NCI-H748 treated with DMSO at 0.1 percent for 48 hours (cell line): ENCODE data around the gene SCYGR5.
"Not testable (repeated sequence)": the region's sequence is repeated elsewhere in the genome, so short reads cannot be mapped to it uniquely, and the experiment has no call there.

Experiments
- DNase-seq: peaks from one replicate; lab custom pipeline; 2025; lab: John Stamatoyannopoulos, UW

SCYGR5 gene

GRCh38 chr2:227673620-227674019, 7.0 kb downstream of the SCYGR5 start:
- not testable (repeated sequence) for DNase-seq

DNA sequence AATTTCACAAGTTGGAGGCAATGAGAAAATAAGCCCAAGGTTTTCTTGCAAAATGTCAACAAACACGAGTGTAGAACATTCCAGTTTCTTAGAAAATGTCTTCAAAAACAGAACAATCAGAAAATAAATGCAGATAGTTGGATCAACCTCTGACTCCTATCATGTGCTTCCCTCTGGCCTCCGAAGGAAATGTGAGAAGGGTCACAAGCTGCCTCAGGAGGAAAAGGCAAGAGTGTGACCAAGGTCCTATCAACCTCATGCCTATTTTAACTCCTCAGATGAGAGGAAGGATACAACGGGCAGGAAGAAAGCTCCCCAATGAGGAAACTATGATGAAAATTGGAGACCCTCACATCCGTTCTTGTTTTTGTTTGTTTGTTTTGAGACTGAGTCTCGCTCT, 7.9 kb downstream of the SCYGR5 start:
- DNase-seq: no peak

GRCh38 chr2:227677928-227678327, 11.3 kb downstream of the SCYGR5 start:
- DNase-seq: no peak

DNA sequence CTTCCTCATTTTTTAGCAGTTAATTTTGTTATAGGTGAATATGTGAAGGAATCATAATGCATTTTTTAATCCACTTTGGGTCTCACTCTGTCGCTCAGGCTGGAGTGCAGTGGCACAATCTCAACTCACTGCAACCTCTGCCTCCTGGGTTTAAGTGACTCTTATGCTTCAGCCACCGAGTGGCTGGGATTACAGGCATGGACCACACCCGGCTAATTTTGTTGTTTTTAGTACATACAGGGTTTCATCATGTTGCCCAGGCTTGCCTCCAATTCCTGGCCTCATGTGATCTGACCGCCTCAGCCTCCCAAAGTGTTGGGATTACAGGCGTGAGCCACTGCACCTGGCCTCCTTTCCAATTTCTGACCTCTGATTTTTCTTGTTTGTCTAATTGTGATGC, 17.7 kb downstream of the SCYGR5 start:
- DNase-seq: no peak

DNA sequence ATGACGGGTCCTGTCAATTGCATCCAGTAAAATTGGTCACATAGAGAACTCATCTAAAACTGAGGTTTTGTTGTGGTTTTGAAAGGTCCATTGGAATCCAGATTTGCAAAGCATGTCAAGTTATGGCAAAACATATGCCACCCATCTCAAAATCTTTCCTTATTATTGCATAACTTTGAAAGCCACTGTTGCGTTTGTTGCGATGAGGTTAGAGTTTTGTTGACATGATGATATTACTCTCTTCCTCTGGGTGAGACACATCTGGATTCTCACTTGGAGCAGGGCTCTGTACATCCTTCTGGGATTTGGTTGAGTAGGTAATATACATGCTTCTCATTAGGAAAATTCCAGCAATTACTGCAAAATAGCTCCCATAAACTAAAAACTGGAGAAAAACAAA, 20.6 kb downstream of the SCYGR5 start:
- no peak for DNase-seq

DNA sequence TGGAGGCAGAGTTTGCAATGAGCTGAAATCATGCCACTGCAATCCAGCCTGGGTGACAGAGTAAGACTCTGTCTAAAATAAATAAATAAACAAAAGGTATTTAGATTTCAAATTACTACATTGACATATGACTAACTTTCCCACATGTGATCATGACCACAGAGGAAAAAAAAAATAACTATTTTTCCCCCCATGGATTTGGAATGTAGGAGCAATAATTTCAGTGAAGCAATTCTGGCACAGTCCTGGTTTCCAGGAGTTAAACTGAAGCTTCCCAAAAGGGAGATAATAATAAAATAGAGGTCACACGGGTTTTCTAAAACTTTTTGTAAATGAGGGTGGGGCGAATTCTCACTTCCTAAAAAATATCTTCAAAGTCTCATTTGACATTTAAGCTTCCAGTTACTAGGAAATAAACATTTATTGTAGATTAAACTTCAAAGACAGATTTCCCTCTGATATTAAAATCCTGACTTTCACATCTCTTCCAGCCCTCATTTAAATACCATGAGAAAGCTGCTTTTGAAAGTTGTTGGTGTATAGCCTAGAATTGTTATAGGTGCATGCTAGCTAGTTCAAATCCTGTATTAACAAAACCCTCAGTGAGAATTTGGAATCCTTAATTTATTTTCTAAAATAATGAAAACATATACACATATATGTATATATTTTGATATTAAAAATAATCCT, 30.5 kb downstream of the SCYGR5 start:
- DNase-seq: no peak

GRCh38 chr2:227701556-227701955, 35.0 kb downstream of the SCYGR5 start:
- no peak for DNase-seq

GRCh38 chr2:227703280-227703732, 36.7 kb downstream of the SCYGR5 start:
- DNase-seq: no peak

DNA sequence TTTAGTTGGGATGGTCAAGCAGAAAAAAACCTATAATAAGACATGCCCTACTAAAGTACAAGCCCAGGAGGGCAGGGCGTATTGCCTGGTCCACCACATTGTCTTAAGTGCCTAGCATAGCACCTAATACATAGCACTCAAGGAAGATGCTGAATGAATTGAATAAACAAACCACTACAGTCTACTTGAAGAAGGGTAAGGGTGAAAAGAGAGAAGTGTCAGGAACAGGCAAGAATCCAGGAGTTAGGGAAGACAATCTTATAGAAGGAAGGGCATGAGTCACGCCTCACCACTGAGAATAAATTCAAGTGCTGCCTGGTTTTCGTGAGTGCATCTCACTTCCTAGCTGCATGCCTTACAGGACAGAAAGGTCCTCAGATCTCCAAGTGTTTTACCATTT, 37.4 kb downstream of the SCYGR5 start:
- DNase-seq: no peak

GRCh38 chr2:227706859-227707258, 40.3 kb downstream of the SCYGR5 start:
- no peak for DNase-seq

GRCh38 chr2:227707390-227707789, 40.8 kb downstream of the SCYGR5 start:
- DNase-seq: no peak

GRCh38 chr2:227710986-227711385, 44.4 kb downstream of the SCYGR5 start:
- no peak for DNase-seq

DNA sequence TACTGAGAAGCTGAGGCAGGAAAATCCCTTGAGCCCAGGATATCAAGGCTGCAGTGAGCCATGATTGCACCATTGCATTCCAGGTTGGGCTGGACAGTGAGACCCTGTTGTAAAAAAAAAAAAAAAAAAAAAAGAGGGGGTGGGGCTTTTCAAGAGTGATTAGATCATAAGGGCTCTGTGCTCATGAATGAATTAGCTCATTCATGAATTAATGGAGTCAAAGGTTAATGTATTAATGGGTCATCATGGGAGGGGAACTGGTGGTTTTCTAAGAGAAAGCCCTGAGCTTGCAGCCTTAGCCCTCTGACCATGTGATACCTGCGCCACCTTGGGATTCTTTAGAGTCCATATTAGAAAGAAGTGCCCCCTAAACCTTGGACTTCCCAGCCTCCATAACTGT, 46.7 kb downstream of the SCYGR5 start:
- DNase-seq: no peak

- DNase-seq: no peak
These were observed 49.9 kb downstream of the SCYGR5 start for GRCh38 chr2:227716501-227716900.
